Activated CD4-positive, alpha-beta T cell treated with anti-CD3 and anti-CD28 coated beads for 48 hours (primary cell): ENCODE results near the gene ABCC5.

Experiments
- DNase-seq: peaks from one replicate; pipeline ENCODE4 v3.0.0-alpha.2; 2020

ABCC5 gene

DNA sequence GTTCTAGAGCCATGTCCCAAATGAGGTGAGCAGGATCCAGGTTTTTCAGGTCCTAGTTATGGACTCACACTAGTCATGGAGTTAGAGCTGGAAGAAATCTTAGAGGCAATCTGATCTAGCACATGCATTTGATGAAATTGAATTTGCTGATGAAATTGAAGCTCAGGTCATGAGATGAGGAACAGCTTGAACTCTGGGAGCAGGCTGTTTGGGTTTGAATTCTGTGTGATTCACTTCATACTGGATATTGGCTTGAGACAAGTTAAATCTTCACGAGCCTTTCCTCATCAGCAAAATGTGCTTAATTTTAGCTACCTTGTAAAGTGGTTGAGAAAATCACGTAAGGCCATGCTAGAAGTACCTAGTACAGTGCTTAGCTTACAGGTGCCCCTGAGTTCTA, 99.5 kb downstream of the ABCC5 start:
- no peak for DNase-seq

DNA sequence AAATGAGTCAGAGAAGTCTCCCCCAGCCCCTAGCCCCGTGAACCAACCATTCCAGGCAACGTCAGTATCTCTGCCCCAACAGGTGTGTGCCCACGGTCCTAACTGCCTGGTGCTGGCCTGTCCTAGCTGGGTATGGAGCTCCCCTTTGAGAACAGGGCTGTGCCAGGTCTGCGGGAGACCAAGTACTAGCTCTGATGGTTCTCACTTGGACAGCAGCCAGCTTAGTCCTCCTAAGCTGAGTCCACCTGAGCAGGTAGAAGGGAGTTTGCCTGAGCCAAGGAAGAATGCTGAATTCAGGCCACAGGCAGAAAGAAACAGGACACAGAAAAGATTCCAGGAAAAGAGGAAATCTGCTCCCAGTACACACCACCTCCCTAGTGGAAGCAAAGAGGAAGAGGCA, 99.9 kb downstream of the ABCC5 start:
- no peak for DNase-seq

DNA sequence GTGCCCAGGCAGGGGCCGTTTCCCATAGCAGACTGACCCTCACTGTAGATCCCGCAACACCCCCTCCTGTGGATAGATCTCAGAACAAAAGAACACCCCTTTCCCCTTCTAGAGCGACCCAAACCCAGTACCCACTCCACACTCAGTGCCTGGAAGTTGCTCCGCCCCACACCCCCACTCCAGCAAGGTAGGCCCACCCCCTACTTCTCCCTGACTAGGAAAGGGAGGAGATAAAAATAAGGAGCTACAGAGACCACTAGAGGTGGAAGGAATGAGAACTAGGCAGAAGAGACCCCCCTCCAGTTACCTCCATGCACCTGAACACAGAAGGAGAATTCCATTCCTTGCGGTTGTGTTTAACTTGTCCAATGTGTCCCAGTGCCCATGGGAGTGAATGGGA, 102.8 kb downstream of the ABCC5 start:
- no peak for DNase-seq

DNA sequence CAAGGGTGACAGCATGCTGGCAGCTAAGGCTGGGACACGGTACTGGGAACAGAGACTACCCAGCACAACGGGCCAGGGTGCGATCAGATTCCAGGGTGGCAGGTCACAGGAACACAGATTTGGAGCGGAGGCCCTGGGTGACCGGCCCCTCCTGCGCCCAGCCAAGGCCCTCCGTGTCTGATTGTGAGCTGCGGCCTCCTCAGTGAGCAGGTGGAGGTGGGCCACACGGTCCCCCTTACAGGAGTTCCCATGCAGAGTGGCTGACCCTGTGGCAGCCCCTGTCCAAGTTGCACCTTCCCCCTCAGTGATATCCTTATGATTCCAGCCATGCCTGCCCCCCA, 104.1 kb downstream of the ABCC5 start:
- DNase-seq = no peak

DNA sequence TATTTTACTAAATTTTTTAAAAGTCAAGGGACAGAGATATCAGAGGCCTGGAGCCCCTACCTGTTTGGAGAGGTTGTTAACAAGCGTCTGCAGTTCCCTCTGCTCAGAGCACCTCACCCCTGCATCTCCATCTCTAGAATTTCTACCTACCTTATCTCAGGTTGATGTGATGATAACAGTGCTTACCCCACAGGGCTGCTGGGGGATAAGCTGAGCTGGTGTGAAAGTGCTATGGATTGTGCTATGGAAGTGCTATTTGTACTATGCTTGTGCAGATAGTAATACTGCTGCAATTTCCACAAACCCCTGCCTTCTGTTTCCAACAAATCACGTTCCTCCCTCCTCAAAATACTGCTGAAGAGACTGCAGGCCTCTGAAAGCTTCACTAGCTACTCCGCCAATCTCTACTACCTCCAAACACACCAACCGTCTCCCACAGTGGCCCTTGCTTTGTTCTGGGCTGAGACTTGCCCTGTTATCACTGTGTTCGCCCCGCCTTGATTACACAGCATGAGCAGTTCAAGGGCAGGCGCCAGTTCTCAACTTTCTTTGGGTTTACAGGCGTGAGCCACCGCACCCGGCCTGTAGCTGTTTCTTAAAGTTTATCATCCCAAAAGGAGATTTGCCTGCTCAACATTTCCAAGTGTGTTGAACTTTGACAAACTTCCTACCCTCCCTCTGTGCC, 104.6 kb downstream of the ABCC5 start:
- no peak for DNase-seq

DNA sequence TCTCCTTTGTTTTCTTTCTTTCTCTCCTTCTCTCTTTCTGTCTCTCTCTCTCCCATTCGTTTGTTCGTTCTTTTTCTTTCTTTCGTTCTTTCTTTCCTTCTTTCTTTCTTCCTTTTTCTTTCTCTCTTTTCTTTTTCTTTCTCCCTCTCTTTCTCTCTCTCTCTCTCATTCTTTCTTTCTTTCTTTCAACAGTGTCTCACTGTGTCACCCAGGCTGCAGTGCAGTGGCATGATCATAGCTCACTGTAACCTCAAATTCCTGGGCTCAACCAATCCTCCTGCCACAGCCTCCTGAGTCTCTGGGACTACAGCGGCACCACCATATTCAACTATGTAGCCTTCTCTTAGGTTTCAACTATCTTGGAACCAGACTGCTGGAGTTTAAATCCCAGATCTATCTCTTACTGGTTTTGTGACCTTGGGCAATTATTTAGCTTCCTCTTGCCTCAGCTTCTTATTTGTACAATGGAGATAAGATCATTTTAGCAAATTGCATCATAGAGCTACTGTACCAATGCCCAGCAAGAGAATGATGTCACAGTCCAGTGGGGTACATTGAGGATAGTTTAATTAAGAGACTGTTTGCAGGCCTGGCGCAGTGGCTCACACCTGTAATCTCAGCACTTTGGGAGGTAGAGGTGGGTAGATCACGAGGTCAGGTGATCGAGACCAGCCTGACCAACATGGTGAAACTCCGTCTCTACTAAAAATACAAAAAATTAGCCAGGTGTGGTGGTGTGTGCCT, 105.7 kb downstream of the ABCC5 start:
- no peak for DNase-seq

DNA sequence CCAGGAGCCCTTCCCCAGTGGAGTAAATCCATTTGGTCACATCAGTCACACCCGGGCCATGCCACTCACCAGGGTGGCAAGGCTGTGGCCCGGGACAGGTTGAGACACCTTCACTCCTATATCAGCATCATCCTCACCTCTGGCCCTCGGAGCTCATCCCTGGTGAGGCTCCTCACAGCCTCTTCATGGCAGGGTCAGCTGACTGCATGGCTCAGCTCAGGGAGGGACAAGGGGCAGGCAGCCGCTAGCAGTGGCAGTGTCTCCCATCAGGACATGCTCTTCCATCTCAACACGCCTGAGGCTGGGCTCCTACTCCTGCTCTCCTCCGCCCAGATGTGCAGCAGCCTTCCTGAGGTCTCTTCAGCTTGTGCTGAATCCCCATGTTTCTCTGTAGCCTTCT, 106.6 kb downstream of the ABCC5 start:
- DNase-seq = no peak

DNA sequence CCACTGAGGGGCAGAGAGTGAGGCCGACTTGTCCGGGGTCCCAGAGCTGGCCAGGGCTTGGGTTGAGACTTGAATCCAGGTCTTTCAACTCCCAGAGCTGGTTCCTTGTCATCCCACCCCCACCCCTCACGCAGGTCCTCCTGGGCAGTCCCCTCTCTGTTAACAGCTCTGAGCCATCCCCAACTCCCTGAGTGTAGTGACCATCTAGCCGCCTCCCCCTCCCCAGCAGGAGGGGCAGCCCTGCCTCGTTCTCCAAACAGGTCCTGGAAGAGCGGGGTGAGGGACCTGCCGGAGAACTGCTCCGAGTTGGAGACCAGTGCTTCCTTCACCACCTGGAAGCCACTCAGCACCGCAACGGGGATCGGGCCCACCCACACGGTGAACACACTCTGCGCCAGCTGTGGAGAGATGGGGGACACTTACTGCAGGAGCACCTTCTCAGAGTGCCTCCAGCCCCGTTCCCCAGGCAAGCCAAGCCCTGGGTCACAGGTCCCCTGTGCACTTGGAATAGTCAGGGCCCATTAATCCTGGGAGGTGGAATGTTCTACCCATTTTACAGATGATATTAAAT, 108.6 kb downstream of the ABCC5 start:
- no peak for DNase-seq

DNA sequence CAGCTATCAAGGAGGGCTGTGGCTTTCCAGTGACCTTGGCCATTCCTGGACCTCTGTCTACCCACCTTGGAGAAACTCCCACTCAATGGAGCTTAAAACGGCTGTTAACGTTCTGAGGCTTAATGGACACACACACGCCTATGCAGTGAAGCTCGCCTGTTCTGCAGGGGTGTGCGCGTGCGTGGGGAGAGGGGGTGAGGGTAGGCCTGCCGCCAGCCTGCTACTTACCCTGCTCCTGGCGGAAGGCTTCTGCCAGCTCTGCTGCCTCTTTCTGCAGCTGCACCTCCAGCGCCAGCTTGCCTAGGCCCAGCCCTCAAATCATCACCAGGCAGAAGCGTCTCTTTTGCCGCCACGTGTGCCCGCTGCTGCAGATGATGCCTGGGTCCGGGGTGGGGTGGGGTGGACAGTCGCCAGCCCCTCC, 109.8 kb downstream of the ABCC5 start:
- DNase-seq = no peak

DNA sequence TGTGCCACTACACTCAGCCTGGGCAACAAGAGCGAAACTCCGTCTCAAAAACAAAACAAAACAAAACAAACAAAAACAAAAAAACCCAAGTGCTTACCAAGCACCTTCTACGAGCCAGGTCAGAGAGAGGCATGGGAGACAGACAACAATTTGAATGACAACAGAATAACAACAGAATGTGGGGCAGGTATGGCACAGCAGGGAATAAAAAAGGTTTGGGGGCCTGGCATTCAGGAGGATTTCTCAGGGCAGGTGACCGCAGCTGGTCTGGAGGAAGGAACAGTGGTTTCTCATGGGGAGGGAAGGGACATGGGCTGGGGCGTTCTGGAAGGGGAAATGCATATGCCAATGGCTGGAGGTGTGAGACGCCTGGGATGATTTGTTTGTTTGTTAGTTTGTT, 110.5 kb downstream of the ABCC5 start:
- no peak for DNase-seq

DNA sequence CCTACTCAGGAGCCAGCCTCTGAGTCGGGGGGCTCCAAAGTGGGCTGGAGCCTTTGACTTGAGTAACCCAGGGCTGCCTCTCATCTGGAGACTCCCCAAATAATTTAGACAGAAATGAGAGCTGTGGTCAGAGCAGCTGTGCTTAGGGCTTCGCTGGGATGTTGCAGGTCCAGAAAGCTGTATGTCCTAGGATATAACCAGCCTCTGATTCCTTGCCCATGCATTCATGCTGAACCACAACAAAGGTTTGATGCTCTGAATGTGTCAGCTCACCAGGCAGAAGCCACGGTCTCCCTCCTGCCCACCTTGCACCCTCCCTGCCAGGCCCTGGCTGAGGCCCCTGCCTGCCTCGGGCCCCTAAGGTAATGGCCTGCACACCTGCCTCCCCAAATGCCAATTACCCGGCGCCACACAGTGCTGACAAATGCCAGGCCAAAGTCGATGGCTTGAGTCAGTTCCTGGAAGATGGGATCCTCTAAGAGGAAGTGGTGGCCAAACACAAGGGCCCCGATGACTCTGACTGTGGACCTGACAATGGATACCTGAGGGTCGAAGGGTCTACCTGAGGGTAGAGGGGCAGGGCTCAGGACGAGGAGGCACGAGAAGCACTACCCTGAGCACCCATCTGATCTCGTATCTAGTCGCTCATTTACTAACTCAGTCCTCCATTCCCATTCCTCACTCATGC, 111.3 kb downstream of the ABCC5 start:
- no peak for DNase-seq

DNA sequence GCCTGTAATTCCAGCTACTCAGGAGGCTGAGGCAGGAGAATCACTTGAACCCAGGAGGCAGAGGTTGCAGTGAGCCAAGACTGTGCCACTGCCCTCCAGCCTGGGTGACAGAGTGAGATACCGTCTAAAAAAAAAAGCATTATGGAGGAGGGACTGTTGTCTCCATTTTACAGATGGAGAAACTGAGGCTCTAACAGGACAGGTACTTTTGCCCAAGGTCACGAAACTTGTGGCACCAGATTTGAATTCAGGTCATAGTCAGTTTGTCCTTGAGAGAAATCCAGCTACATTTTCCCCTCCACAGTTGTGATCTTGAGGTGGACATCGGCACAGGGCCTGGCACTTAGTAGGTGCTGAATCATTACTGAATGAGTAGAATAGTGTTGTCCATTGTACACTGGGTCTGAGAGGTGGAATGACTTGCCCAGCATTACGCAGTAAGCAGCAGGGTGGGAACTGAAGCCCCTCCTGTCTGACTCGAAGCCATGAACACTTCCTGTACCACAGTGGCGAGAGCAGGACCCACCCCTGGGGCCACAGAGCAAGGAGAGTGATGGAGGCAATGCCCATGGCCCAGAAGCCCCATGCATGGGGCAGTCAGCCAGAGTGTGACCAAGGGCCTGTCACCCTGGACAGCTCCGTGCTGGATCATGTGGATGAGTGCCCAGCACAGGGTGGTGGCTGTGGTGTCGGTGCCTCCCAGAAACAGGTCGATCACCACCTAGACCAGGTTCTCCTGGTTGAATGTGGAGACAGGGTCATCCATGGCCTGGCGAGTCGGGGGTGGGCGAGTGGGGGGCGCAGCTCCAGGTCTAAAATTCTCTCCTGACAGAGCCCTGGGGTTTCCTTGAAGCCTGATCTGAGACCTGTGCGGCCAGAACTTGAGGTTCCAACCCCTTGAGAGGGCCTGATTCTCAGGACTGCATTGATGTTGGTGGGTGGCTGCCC, 112.6 kb downstream of the ABCC5 start:
- no peak for DNase-seq

DNA sequence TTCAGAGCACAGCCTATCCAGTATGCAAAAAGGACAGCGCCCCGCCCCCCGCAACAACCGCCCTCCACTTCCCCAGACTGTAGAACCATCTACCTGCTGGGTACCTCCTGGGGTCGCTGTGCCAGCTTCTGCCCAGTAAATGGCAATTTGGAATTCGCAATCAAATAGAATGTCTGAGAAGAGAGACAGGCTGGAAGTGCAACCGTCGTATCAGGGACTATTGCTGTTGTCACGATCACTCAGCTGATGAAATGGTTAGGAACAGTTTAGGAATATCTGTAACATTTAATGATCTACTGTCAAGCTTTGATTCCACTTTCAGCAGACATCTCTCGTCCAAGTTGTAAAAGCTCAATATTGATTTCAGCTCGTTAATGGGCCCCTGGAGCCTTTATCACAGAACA, 119.7 kb downstream of the ABCC5 start:
- peak; percentile 8 for DNase-seq

DNA sequence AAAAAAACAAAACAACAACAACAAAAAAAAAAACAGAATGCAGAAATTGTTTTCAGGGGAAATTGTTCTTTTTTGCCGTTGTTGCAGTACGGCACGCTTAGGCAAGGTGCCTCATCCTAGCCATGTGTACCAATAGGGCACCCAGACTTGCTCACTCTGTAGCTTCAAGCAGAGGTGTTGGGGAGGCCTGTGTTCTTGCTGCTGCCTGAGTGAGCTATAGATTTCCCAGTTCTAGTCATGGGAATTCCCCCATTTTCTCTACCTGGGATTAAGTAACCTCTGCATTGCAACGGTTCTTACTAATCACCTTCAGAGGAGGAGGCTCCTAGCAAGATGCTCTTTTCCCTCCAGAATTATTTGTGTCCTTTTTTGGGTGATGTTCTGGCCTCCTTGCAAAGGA, 120.1 kb downstream of the ABCC5 start:
- DNase-seq = peak; percentile 13

DNA sequence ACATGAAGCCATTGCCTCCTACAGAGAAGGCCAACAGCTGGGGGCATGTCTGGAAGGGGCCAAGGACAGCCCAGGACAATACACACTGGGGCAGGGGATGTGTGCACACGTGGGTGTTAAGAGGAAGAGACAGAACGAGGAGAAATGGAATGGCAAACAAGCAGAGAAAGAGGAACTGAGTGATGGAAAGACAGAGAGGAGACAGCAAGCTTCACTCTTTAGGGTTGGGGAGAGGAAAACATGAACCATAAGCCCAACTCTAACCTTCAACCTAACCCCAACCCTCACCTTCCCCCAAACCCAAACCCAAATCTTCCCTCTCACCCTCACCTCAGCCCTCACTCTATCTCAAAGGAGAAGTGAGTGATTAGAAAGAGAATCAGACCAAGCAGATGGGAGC, 121.1 kb downstream of the ABCC5 start:
- no peak for DNase-seq

DNA sequence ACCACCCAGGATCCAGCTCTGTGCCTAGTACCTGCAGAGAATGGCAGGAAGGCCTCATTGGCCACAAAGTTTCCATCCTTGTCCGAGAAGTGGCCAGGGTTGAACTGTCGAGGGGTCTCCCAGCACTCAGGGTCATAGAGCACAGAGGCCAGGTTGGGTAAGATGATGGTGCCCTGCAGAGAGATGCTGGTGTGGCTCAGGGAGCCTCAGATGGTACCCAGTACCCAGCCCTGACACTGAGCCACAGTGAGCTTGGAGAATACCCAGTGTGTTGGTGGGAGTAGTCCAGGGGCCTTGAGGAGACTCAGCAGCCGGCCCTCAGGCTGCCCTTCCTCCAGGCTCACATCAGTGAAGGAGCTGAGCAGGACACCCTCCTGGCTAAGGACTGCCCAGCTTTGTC, 121.5 kb downstream of the ABCC5 start:
- no peak for DNase-seq

DNA sequence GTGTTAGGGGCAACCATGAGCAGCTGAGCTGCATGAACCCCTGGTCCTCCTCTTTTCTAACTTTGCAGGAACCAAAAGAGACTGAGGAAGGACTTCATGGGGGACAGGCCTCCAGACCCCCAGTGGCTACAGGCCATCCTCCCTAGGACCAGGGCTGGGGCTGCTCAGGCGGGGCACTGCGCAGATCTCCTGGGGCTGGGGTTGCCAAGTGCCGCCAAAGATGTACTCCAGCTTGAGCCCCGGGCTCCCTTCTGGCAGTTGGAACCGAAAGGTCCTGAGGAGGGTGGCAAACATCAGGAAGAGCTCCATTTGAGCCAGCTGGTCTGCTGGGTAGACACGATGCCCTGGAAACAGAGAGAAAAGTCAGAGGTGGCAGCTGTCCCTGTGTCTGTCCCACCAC, 121.9 kb downstream of the ABCC5 start:
- DNase-seq = no peak

DNA sequence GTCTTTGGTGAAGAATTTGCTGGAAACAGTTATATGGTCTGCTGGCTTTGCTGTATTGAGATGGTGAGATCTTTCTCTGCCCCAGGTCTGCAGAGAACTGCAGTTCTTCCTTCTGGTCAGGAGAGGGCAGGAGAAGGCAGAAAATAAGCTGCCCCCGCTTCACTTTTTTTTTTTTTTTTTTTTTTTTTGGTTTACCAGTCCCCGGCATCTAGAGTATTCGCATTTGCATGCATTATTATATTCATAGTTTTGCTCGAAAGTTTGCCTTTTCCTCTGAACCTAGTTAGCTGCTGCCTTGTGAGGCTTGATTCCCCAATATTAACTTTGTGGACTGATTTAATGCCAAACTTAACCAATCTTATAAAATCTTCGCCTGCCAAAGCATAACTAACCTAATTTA, 122.4 kb downstream of the ABCC5 start:
- peak; percentile 32 for DNase-seq

DNA sequence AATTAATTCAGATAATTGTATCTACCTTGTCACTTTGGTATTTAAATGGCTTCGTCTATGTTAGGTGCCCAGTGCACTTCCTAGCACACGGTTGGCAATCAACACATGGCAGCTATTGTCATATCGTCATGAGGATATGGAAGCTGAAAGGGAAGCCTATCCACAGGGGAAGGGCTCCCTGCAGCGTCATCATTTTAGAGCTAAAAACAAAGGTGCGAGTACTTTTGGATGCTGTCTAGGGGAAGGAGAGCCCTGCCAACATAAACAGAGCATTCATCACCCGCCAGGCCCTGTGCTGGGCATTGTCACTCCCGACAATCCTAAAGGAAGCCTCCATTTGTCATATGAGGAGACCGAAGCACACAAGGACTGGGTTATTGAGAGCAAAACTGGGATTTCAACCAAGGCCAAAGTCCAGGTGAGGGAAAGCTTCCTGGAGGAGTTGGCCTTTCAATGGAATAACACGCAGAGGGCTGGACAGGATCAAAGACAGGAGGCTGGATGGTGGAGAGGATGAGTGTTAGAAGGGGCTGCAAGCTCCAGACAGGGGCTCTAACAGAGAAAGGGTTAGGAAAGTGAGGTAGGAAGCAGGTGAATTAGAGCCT, 125.0 kb downstream of the ABCC5 start:
- DNase-seq = no peak

DNA sequence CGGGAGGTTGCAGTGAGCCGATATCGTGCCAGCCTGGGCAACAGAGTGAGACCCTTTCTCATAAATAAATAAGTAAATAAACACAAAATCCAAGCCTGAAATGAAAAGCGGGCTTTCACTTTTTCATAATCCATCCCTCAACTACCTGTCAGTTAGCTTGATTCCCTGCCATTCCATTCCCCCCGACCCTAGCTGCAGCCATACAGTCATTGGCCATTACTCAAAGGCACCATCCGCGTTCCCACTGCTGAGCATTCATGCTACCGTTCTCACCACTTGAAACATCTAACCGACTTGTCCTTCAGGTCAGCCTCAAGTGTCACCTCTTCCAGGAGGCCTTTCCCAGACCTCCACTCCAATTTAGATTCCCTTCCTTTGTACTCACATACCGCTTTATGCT, 131.9 kb downstream of the ABCC5 start:
- DNase-seq = no peak

DNA sequence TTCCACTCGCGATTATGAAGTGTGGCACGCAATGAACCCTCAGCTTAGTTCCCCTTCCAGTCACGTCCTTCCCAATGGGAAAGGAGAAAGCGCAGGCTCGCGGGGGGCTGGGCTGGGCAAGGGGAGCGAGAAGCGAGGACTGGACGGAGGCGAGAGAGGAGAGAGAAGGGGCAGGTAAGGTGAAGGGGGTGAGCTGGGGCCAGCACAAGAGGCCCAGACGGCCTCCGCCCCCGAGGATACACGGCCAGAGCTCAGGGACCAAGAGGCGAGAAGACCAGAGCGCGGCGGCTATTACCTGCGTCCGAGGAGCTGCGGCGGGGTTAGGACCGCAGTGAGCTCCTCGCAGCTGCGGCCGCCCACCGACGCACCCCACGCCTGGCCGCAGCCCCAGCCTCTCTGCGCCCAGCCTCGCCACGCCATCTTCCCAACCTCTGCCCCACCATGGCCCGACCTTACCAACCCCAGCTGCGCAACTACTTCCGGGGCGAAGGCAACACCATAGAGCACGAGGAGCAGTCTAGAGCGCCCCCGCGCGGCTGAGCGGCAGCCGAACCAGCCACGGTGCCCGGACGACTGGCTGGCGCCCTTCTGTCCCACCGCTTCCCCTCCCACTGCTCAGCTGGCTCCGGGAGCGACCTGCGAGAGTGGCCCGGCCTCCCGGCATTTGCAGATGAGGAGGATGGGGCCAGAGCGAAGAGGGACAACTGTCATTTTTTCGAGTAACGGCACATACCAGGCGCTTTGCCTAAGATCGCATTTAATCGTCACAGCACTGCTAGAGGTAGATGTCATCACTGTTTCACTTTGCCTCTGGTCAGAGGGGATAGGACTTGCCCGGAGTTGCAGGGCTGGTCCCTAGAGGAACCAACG, 133.0 kb downstream of the ABCC5 start, which contains the start of gene PARL:
Gene PARL, minus strand, starts transcription at position 454 of the 870 bp plus-strand sequence. Its CDS starts 34 bp downstream, at position 420.
- DNase-seq = peak; percentile 98
